OCI-LY1 (cell line): ENCODE data around the gene FBXO45.

ENCODE experiments used
- EZH2 ChIP-seq: fragments of 200-600 bp; sonication (generic), shearing (Covaris generic); IDR thresholded peaks from 2 replicates; pipeline ENCODE4 v1.8.0; 2017; ENCODE audit warnings: borderline replicate concordance, mixed run types, mild to moderate bottlenecking, antibody characterized with exemption, low read length, moderate library complexity, mixed read lengths
- TF ChIP-seq, protein P1 (sequence below): fragments of 200-600 bp; sonication (generic), shearing (Covaris generic); IDR thresholded peaks from 2 replicates; pipeline ENCODE4 v1.5.1; 2017; ENCODE audit warnings: mild to moderate bottlenecking, antibody characterized with exemption, low read length, moderate library complexity, mixed read lengths

DNA sequence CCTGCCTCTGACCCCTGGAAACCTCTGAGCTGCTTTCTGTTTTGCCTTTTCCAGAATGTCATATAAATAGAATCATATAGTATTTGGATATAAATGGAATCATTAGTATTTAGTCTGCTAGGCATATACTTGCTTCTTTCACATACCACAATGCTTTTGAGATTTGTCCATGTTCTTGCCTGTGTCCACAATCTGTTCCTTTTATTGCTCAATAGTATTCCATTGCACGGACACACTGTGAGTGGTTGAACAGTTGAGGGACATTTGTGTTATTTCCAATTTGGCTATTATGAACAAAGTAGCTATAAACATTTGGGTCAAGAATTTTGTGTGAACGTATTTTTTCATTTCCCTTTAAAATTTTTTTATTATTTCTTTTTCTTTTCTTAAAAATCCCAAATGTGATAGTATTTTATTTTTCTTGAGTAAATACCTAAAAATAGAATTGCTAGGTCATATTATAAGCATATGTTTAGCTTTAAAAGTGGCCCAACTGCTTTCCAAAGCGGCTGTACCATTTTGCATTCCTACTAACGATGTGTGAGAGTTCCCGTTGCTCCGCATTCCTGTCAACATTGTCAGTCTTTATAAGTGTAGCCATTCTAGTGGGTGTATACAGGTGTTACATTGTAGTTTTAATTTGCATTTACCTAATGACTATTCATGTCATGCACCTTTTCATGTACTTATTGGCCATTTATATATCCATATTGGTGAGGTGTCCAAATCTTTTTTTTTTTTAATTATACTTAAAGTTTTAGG, 26.6 kb upstream of the FBXO45 start:
- TF ChIP-seq EZH2, result no peak
- TF ChIP-seq, protein P1, sequence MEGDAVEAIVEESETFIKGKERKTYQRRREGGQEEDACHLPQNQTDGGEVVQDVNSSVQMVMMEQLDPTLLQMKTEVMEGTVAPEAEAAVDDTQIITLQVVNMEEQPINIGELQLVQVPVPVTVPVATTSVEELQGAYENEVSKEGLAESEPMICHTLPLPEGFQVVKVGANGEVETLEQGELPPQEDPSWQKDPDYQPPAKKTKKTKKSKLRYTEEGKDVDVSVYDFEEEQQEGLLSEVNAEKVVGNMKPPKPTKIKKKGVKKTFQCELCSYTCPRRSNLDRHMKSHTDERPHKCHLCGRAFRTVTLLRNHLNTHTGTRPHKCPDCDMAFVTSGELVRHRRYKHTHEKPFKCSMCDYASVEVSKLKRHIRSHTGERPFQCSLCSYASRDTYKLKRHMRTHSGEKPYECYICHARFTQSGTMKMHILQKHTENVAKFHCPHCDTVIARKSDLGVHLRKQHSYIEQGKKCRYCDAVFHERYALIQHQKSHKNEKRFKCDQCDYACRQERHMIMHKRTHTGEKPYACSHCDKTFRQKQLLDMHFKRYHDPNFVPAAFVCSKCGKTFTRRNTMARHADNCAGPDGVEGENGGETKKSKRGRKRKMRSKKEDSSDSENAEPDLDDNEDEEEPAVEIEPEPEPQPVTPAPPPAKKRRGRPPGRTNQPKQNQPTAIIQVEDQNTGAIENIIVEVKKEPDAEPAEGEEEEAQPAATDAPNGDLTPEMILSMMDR, result no peak
